B cell (primary cell): Measurements from ENCODE around the gene KRT34. TPM values are rescaled to one million over a fixed set of nuclear protein-coding genes. Genes with fewer than 3 reads are reported as not detected.

Experiments used
- ATAC-seq: fragments of 200-7000 bp; cut with Tn5 transposase; one replicate; pipeline ENCODE4 v1.10.0; 2021; ENCODE audit warnings: low read depth, mild to moderate bottlenecking, moderate number of reproducible peaks, moderate library complexity
- CTCF ChIA-PET: fragments of 350-600 bp; sonication (Branson Sonifier 250); formaldehyde crosslinking; loops from one replicate; lab custom pipeline; 2021; ENCODE audit warnings: antibody characterized with exemption, inconsistent platforms; lab: Charles Lee
- POLR2A ChIA-PET: fragments of 350-600 bp; sonication (Branson Sonifier 250); formaldehyde crosslinking; loops from one replicate; lab custom pipeline; 2021; ENCODE audit warnings: antibody characterized with exemption; lab: Charles Lee
- DNase-seq: peaks from one replicate; pipeline ENCODE4 v3.0.0; 2013
- H2AFZ ChIP-seq: 2 replicates; pipeline ENCODE4 v1.6.1; 2012; ENCODE audit warnings: mild to moderate bottlenecking, low read depth, low read length; ENCODE audit not compliant: insufficient read depth, poor library complexity, severe bottlenecking
- H3K27ac ChIP-seq, 2 donors: 1 replicate in 1 of 2; 2 replicates in 1 of 2; pipeline ENCODE4 v1.5.1; 2012 to 2013; ENCODE audit warnings: low read length in 2 of 2, mild to moderate bottlenecking in 2 of 2, moderate library complexity in 1 of 2
- H3K27me3 ChIP-seq, 4 experiments: fragments of 200-600 bp in 1 of 4; sonication (generic) in 1 of 4; replicated peaks in 1 of 4; 1 replicate in 2 of 4; 2 replicates in 2 of 4; pipeline versions ENCODE4 v1.6.1 to v1.7.0; 2013 to 2016; ENCODE audit warnings: low read length in 3 of 4, mild to moderate bottlenecking in 2 of 4, mixed read lengths in 1 of 4, moderate library complexity in 1 of 4; ENCODE audit not compliant: insufficient read depth in 4 of 4, control insufficient read depth in 3 of 4; ENCODE audit errors: control extremely low read depth in 1 of 4
- H3K36me3 ChIP-seq, 2 experiments: replicated peaks in 1 of 2; 1 replicate in 1 of 2; 2 replicates in 1 of 2; pipeline versions ENCODE4 v1.6.1 to v1.7.1; 2013; ENCODE audit warnings: low read length in 1 of 2; ENCODE audit not compliant: insufficient read depth in 2 of 2, control insufficient read depth in 1 of 2; ENCODE audit errors: control extremely low read depth in 1 of 2, extremely low read depth in 1 of 2
- H3K4me1 ChIP-seq, 2 donors: fragments of 200-600 bp in 1 of 2; sonication (generic) in 1 of 2; 1 replicate in 1 of 2; 2 replicates in 1 of 2; pipeline versions ENCODE4 v1.5.1 to v1.6.1; 2013 to 2017; ENCODE audit warnings: low read length in 2 of 2; ENCODE audit not compliant: control insufficient read depth in 2 of 2, insufficient read depth in 2 of 2
- H3K4me2 ChIP-seq: replicated peaks from 2 replicates; pipeline ENCODE3; 2012; ENCODE audit warnings: mild to moderate bottlenecking, low read depth, low read length; ENCODE audit not compliant: poor library complexity, severe bottlenecking
- H3K4me3 ChIP-seq, 5 experiments: fragments of 200-600 bp in 1 of 5; sonication (generic) in 1 of 5; 1 replicate in 3 of 5; 2 replicates in 2 of 5; pipeline versions ENCODE4 v1.5.1 to v1.7.0; 2011 to 2016; ENCODE audit warnings: low read length in 4 of 5, mild to moderate bottlenecking in 4 of 5, low read depth in 2 of 5, control low read depth in 1 of 5, moderate library complexity in 1 of 5; ENCODE audit not compliant: insufficient read depth in 1 of 5; ENCODE audit errors: control extremely low read depth in 1 of 5, extremely low read depth in 1 of 5
- H3K79me2 ChIP-seq: fragments of 200-600 bp; sonication (generic); one replicate; pipeline ENCODE4 v1.6.0; 2016; ENCODE audit warnings: low read length; ENCODE audit not compliant: control insufficient read depth, insufficient read depth
- H3K9ac ChIP-seq: fragments of 200-600 bp; sonication (generic); 2 replicates; pipeline ENCODE4 v1.6.1; 2017; ENCODE audit warnings: mild to moderate bottlenecking, low read length, moderate library complexity
- H3K9me3 ChIP-seq, 3 donors: one replicate each; pipeline versions ENCODE4 v1.6.1 to v1.7.1; 2013; ENCODE audit warnings: low read length in 2 of 3; ENCODE audit not compliant: control insufficient read depth in 2 of 3, insufficient read depth in 1 of 3; ENCODE audit errors: control extremely low read depth in 1 of 3
- H4K20me1 ChIP-seq: 2 replicates; pipeline ENCODE4 v1.6.0; 2012; ENCODE audit warnings: mild to moderate bottlenecking, low read length; ENCODE audit not compliant: insufficient read depth, control insufficient read depth, poor library complexity, severe bottlenecking
- H3K27ac Mint-ChIP-seq: one replicate; pipeline ENCODE4 v1.8.0; 2021; ENCODE audit warnings: mixed read lengths
- H3K27me3 Mint-ChIP-seq: one replicate; pipeline ENCODE4 v1.8.0; 2021; ENCODE audit warnings: mixed read lengths
- H3K4me1 Mint-ChIP-seq: one replicate; pipeline ENCODE4 v1.8.0; 2021; ENCODE audit warnings: mixed read lengths
- H3K4me3 Mint-ChIP-seq: one replicate; pipeline ENCODE4 v1.8.0; 2021; ENCODE audit warnings: mixed read lengths
- H3K9me3 Mint-ChIP-seq: one replicate; pipeline ENCODE4 v1.8.0; 2022; ENCODE audit warnings: mixed read lengths; ENCODE audit not compliant: insufficient read depth
- EZH2 ChIP-seq: IDR thresholded peaks from 2 replicates; pipeline ENCODE4 v1.6.1; 2012; ENCODE audit warnings: borderline replicate concordance, low read depth, mild to moderate bottlenecking, moderate library complexity, low read length; ENCODE audit not compliant: insufficient read depth, poor library complexity, severe bottlenecking
- WGBS: methylation state at CpG from one replicate; pipeline ENCODE4 v1.1.5; 2013; ENCODE audit warnings: missing lambda C conversion rate; ENCODE audit not compliant: insufficient coverage; 5-methylcytosine and 5-hydroxymethylcytosine counted together
- intact Hi-C: fragments of 100-400 bp; cut with micrococcal nuclease; formaldehyde crosslinking; loops from one replicate; pipeline ENCODE4 v1.10.0; 2022
- polyA plus RNA-seq: library from polyadenylated mRNA; depleted of rRNA; stranded (reverse); fragments of >200 nt; gene quantifications from 2 replicates; pipeline ENCODE4 v1.2.3, GENCODE V29; 2012
- total RNA-seq, 2 donors: library from RNA; stranded (reverse); fragments of 120-200 nt in 1 of 2; gene quantifications; 1 replicate in 1 of 2; 2 replicates in 1 of 2; pipeline versions ENCODE4 v1.2.3 to v1.2.4, GENCODE V29; 2013 to 2022
- TF ChIP-seq, protein P1 (sequence below): fragments of 200-600 bp; IDR thresholded peaks from one replicate; pipeline ENCODE4 v1.8.0; 2022; ENCODE audit warnings: antibody characterized with exemption, mild to moderate bottlenecking

KRT34 gene
- total and polyA plus RNA-seq, 2 donors (not counting 1 experiment from before 2014, with no cell fraction given), result not detected

DNA sequence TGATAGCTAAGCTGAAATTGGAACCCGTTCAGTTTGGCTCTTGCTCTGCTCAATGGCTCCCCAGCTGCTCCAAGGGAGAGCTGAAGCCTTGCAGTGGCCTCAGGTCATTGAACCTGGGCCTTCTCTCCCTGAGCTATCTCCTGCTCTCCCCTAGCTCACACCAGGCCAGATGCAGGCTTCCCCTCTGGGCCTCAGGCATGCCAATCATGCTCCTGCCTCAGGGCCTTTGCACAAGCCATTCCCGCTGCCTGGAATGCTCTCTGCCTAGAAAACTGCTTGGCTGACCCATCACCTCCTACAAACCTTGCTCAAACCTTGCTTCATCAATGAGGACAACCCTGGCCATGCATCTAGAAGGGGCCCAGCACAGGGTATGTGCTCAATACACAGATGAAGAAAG is 49.9 kb downstream of the KRT34 start:
- peaks cover 0 to 15% (median 1%) of the 10 kb centered on the region in 4 experiments for H3K27me3 ChIP-seq
- peaks cover 0 to 3% of the 10 kb centered on the region in 2 donors for H3K4me1 ChIP-seq
- H3K9ac ChIP-seq, result no peak overlapping the region
- no peak overlapping the region for H3K27ac ChIP-seq
- H3K4me3 ChIP-seq, result no peak overlapping the region
- H3K79me2 ChIP-seq, result no peaks in the 10 kb centered on the region
- H2AFZ ChIP-seq, result no peak overlapping the region
- DNase-seq, result no peak
- H4K20me1 ChIP-seq, result no peaks in the 10 kb centered on the region
- peaks cover 6% of the 10 kb centered on the region for H3K4me1 Mint-ChIP-seq
- intact Hi-C loops, result no loop called here
- peaks cover 14% of the 10 kb centered on the region for H3K27me3 Mint-ChIP-seq
- CTCF ChIA-PET, result interaction anchor here (1.6 kb wide), 1 partner anchor 10 kb away, joined by 6 read pairs; no protein-coding TSS in a partner anchor
- H3K4me3 Mint-ChIP-seq, result no peak overlapping the region
- ATAC-seq, result no peak
- TF ChIP-seq EZH2, result no peak
- TF ChIP-seq, protein P1, sequence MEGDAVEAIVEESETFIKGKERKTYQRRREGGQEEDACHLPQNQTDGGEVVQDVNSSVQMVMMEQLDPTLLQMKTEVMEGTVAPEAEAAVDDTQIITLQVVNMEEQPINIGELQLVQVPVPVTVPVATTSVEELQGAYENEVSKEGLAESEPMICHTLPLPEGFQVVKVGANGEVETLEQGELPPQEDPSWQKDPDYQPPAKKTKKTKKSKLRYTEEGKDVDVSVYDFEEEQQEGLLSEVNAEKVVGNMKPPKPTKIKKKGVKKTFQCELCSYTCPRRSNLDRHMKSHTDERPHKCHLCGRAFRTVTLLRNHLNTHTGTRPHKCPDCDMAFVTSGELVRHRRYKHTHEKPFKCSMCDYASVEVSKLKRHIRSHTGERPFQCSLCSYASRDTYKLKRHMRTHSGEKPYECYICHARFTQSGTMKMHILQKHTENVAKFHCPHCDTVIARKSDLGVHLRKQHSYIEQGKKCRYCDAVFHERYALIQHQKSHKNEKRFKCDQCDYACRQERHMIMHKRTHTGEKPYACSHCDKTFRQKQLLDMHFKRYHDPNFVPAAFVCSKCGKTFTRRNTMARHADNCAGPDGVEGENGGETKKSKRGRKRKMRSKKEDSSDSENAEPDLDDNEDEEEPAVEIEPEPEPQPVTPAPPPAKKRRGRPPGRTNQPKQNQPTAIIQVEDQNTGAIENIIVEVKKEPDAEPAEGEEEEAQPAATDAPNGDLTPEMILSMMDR, result no peak
- no peaks in the 10 kb centered on the region for H3K36me3 ChIP-seq
- WGBS, result 80% methylated on average over 2 of the region's 2 CpGs
- POLR2A ChIA-PET, result interaction anchor here (0.5 kb wide), 1 partner anchor 316 kb away, joined by 13 read pairs; no protein-coding TSS in a partner anchor
- no peaks in the 10 kb centered on the region for H3K9me3 Mint-ChIP-seq
- no peaks in the 10 kb centered on the region for H3K9me3 ChIP-seq
- H3K27ac Mint-ChIP-seq, result no peak overlapping the region
- H3K4me2 ChIP-seq, result no peak overlapping the region

DNA sequence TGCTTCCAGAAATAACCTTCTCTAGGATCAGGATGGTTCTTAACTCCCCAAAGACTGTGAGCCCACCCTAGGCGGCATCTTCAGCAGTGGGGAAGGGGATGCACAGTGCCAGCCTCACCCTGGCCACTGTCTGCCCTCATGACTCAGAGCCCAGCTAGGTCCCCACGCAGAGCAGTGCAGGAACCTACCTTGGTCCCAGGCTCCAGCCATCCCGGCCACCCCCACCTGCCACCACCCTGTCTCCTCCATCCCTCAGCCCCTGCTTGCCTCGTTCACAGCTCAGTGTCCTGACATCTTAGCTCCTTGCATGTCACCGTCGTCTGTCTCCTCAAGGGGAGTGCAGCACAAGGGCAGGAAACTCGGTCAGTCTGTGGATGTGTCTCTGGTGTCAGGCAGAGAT is 50.5 kb downstream of the KRT34 start:
- intact Hi-C loops, result no loop called here
- Histone ChIP-seq H3K27ac (no peak overlapping the region), H2AFZ (no peak overlapping the region), H3K27me3 (peaks cover 0 to 15% (median 1%) of the 10 kb centered on the region in 4 experiments), H3K36me3 (no peaks in the 10 kb centered on the region), H3K4me1 (peaks cover 0 to 3% of the 10 kb centered on the region in 2 donors), H3K4me2 (no peak overlapping the region), H3K9me3 (no peaks in the 10 kb centered on the region), H4K20me1 (no peaks in the 10 kb centered on the region), H3K4me3 (no peak overlapping the region), H3K9ac (no peak overlapping the region), H3K79me2 (no peaks in the 10 kb centered on the region)
- 92% methylated on average over 6 of the region's 7 CpGs for WGBS
- H3K4me1 Mint-ChIP-seq, result peaks cover 6% of the 10 kb centered on the region
- DNase-seq, result no peak
- no peak overlapping the region for H3K4me3 Mint-ChIP-seq
- no peak overlapping the region for H3K27ac Mint-ChIP-seq
- no peaks in the 10 kb centered on the region for H3K9me3 Mint-ChIP-seq
- TF ChIP-seq, protein P1, result no peak
- no peak for TF ChIP-seq EZH2
- ATAC-seq, result no peak
- H3K27me3 Mint-ChIP-seq, result peaks cover 13% of the 10 kb centered on the region
- ChIA-PET POLR2A (no interaction called here), CTCF (interaction anchor here (1.6 kb wide), 1 partner anchor 9 kb away, joined by 6 read pairs; no protein-coding TSS in a partner anchor)
